Spinal cord (tissue), 10 donors: Measurements from ENCODE around the gene KRT85. TPM values are rescaled to one million over a fixed set of nuclear protein-coding genes. Genes with fewer than 3 reads are reported as not detected.

Source experiments
- DNase-seq, 6 donors: peaks; one replicate each; pipeline versions ENCODE4 v3.0.0 to v3.0.0-alpha.2; 2013 to 2015; ENCODE audit warnings: low spot score in 6 of 6, low read depth in 4 of 6
- H3K27ac ChIP-seq: one replicate; pipeline ENCODE4 v1.5.1; 2013; ENCODE audit warnings: low read depth, low read length, control low read depth
- H3K27me3 ChIP-seq: one replicate; pipeline ENCODE4 v1.6.1; 2013; ENCODE audit warnings: low read length; ENCODE audit not compliant: control insufficient read depth, insufficient read depth
- H3K36me3 ChIP-seq: one replicate; pipeline ENCODE4 v1.6.1; 2013; ENCODE audit warnings: low read length; ENCODE audit not compliant: control insufficient read depth, insufficient read depth
- H3K4me1 ChIP-seq: one replicate; pipeline ENCODE4 v1.6.1; 2013; ENCODE audit warnings: low read length; ENCODE audit not compliant: control insufficient read depth, insufficient read depth
- H3K4me3 ChIP-seq: one replicate; pipeline ENCODE4 v1.5.1; 2013; ENCODE audit warnings: low read depth, low read length, control low read depth
- H3K9me3 ChIP-seq: one replicate; pipeline ENCODE4 v1.6.1; 2013; ENCODE audit warnings: low read length; ENCODE audit not compliant: control insufficient read depth, insufficient read depth
- WGBS: methylation state at CpG from one replicate; pipeline ENCODE4 v1.1.5; 2013; ENCODE audit warnings: missing lambda C conversion rate; ENCODE audit not compliant: insufficient coverage; 5-methylcytosine and 5-hydroxymethylcytosine counted together
- polyA plus RNA-seq, 2 donors: library from polyadenylated mRNA; unstranded; fragments of 120-200 nt; gene quantifications; one replicate each; pipeline ENCODE4 v1.2.1, GENCODE V29; 2013; ENCODE audit not compliant: insufficient read length in 2 of 2
- total RNA-seq, 2 donors: library from RNA; depleted of rRNA in 1 of 2; stranded (reverse); fragments of 120-200 nt in 1 of 2; fragments of >200 nt in 1 of 2; gene quantifications; one replicate each; pipeline versions ENCODE4 v1.2.3 to v1.2.4, GENCODE V29; 2013 to 2014
- donor health status: healthy.

Gene KRT85
- total and polyA plus RNA-seq, 4 donors, result not detected

- Histone ChIP-seq H3K36me3 (no peaks in the 10 kb centered on the region), H3K4me1 (peaks cover 18% of the 10 kb centered on the region)
- WGBS, result 47% methylated on average over 1 of the region's 3 CpGs
These were observed 13.5 kb downstream of the KRT85 start for GRCh38 chr12:52353766-52354165.

GRCh38 chr12:52352951-52353350 is 14.3 kb downstream of the KRT85 start:
- WGBS, result no CpG with 5 or more reads among the region's 2 CpGs
- DNase-seq, result no peak
- H3K9me3 ChIP-seq, result no peaks in the 10 kb centered on the region
- no peaks in the 10 kb centered on the region for H3K36me3 ChIP-seq
- H3K27me3 ChIP-seq, result no peaks in the 10 kb centered on the region
- H3K27ac ChIP-seq, result no peak overlapping the region
- peaks cover 18% of the 10 kb centered on the region for H3K4me1 ChIP-seq
- no peak overlapping the region for H3K4me3 ChIP-seq

More at GRCh38 chr12:52353766-52354165, 13.5 kb downstream of the KRT85 start:
- no peak overlapping the region for H3K4me3 ChIP-seq
- H3K9me3 ChIP-seq, result no peaks in the 10 kb centered on the region
- no peak for DNase-seq
- no peak overlapping the region for H3K27ac ChIP-seq
- no peaks in the 10 kb centered on the region for H3K27me3 ChIP-seq

- 32% methylated on average over 7 of the region's 9 CpGs for WGBS
- Histone ChIP-seq H3K27me3 (no peaks in the 10 kb centered on the region), H3K27ac (no peak overlapping the region), H3K4me1 (peaks cover 26% of the 10 kb centered on the region), H3K36me3 (no peaks in the 10 kb centered on the region), H3K4me3 (no peak overlapping the region), H3K9me3 (no peaks in the 10 kb centered on the region)
- DNase-seq, result peak in 4 of 6 donors; percentile 48 to 87 (median 64)
These were observed 15.9 kb downstream of the KRT85 start for GRCh38 chr12:52351196-52352059.

GRCh38 chr12:52350786-52351185 is 16.5 kb downstream of the KRT85 start:
- H3K4me3 ChIP-seq, result no peak overlapping the region
- H3K27ac ChIP-seq, result no peak overlapping the region
- no peaks in the 10 kb centered on the region for H3K36me3 ChIP-seq
- WGBS, result 94% methylated on average over 4 of the region's 5 CpGs
- peaks cover 25% of the 10 kb centered on the region for H3K4me1 ChIP-seq
- no peak for DNase-seq
- H3K27me3 ChIP-seq, result no peaks in the 10 kb centered on the region
- no peaks in the 10 kb centered on the region for H3K9me3 ChIP-seq

GRCh38 chr12:52350021-52350620 is 17.2 kb downstream of the KRT85 start:
- H3K27ac ChIP-seq, result no peak overlapping the region
- no peak for DNase-seq

GRCh38 chr12:52349196-52349595 is 18.1 kb downstream of the KRT85 start:
- Histone ChIP-seq H3K4me3 (no peak overlapping the region), H3K4me1 (peaks cover 21% of the 10 kb centered on the region), H3K36me3 (no peaks in the 10 kb centered on the region), H3K27me3 (no peaks in the 10 kb centered on the region), H3K27ac (no peak overlapping the region), H3K9me3 (no peaks in the 10 kb centered on the region)
- DNase-seq, result peak in 1 of 6 donors; percentile 51
- 69% methylated on average over 5 of the region's 6 CpGs for WGBS

More at GRCh38 chr12:52350021-52350620, 17.2 kb downstream of the KRT85 start:
- no peaks in the 10 kb centered on the region for H3K9me3 ChIP-seq
- H3K36me3 ChIP-seq, result no peaks in the 10 kb centered on the region
- H3K27me3 ChIP-seq, result no peaks in the 10 kb centered on the region
- no peak overlapping the region for H3K4me3 ChIP-seq
- peaks cover 23% of the 10 kb centered on the region for H3K4me1 ChIP-seq
- WGBS, result 90% methylated on average over 7 of the region's 8 CpGs

- DNase-seq, result no peak
- Histone ChIP-seq H3K27me3 (no peaks in the 10 kb centered on the region), H3K4me1 (peaks cover 15% of the 10 kb centered on the region), H3K9me3 (no peaks in the 10 kb centered on the region), H3K36me3 (no peaks in the 10 kb centered on the region), H3K27ac (no peak overlapping the region), H3K4me3 (no peak overlapping the region)
- WGBS, result 67% methylated on average over 12 of the region's 16 CpGs
These were observed 19.4 kb downstream of the KRT85 start for GRCh38 chr12:52347551-52348510.

- Histone ChIP-seq H3K36me3 (no peaks in the 10 kb centered on the region), H3K4me3 (no peak overlapping the region), H3K27ac (no peak overlapping the region), H3K27me3 (no peaks in the 10 kb centered on the region), H3K9me3 (no peaks in the 10 kb centered on the region), H3K4me1 (peaks cover 15% of the 10 kb centered on the region)
- no peak for DNase-seq
- 100% methylated on average over 1 of the region's 9 CpGs for WGBS
These were observed 20.3 kb downstream of the KRT85 start for GRCh38 chr12:52347016-52347415.

- no peaks in the 10 kb centered on the region for H3K36me3 ChIP-seq
- no peak overlapping the region for H3K4me3 ChIP-seq
- WGBS, result 16% methylated on average over 3 of the region's 4 CpGs
- no peaks in the 10 kb centered on the region for H3K9me3 ChIP-seq
- peaks cover 13% of the 10 kb centered on the region for H3K4me1 ChIP-seq
- peak in 1 of 6 donors; percentile 69 for DNase-seq
- H3K27ac ChIP-seq, result no peak overlapping the region
- no peaks in the 10 kb centered on the region for H3K27me3 ChIP-seq
These were observed 20.7 kb downstream of the KRT85 start for GRCh38 chr12:52346593-52346992.
